Motor neuron (in vitro differentiated cells): ENCODE measurements around the gene TBL3. TPM values are rescaled to one million over a fixed set of nuclear protein-coding genes. Genes with fewer than 3 reads are reported as not detected.

Experiments used
- ATAC-seq, 8 experiments: fragments of 200-7000 bp; cut with Tn5 transposase; replicated peaks in 6 of 8; 2 replicates each; pipeline ENCODE4 v1.8.0; 2021; ENCODE audit warnings: mild to moderate bottlenecking in 8 of 8, moderate library complexity in 8 of 8
- H3K27ac ChIP-seq, 2 donors: fragments of 250-450 bp; sonication (Bioruptor Pico); 2 replicates each; pipeline ENCODE4 v1.9.0; 2021; ENCODE audit warnings: antibody characterized with exemption in 2 of 2, mild to moderate bottlenecking in 2 of 2, moderate library complexity in 1 of 2
- H3K4me1 ChIP-seq, 2 donors: fragments of 250-450 bp; sonication (Bioruptor Pico); replicated peaks in 1 of 2; 2 replicates each; pipeline ENCODE4 v1.6.1; 2021; ENCODE audit warnings: antibody characterized with exemption in 2 of 2, mild to moderate bottlenecking in 2 of 2, moderate library complexity in 1 of 2
- H3K4me3 ChIP-seq, 5 donors: fragments of 250-450 bp; sonication (Bioruptor Pico); 2 replicates each; pipeline ENCODE4 v1.9.0; 2021; ENCODE audit warnings: antibody characterized with exemption in 5 of 5, mild to moderate bottlenecking in 5 of 5, moderate library complexity in 4 of 5
- WGBS, 10 experiments: fragments of 450-650 bp; shearing (Covaris generic); methylation state at CpG; one replicate each; pipeline ENCODE4 v1.0.0; 2022; 5-methylcytosine and 5-hydroxymethylcytosine counted together
- in situ Hi-C, 9 experiments: fragments of 400-800 bp; cut with MboI; loops; one replicate each; pipeline ENCODE4 v1.15.0; 2021; ENCODE audit warnings: low sequenced_read_pairs in 9 of 9, low pct_unique_long_range_greater_than_20kb in 2 of 9; ENCODE audit not compliant: unreplicated experiment in 9 of 9
- total RNA-seq, 8 experiments: library from RNA; unstranded; fragments of 300-600 nt; gene quantifications; 2 replicates each; pipeline versions ENCODE4 v1.2.3 to v1.2.4, GENCODE V29; 2022

Gene TBL3
- total RNA-seq, 8 experiments from 2014 or later = 18.4 to 55.5 (median 31.7) TPM

GRCh38 chr16:1992704-1993317 lies 21.0 kb downstream of the TBL3 start:
- Histone ChIP-seq H3K4me3 (peak overlapping the region in 4 of 5 donors; percentile 9 to 30 (median 20)), H3K4me1 (peaks cover 9 to 24% of the 10 kb centered on the region in 2 donors), H3K27ac (peak overlapping the region in 1 of 2 donors; percentile 30)
- in situ Hi-C loops = no loop called here
- 28 to 100% methylated on average over 2 to 8 of the region's 50 CpGs; no CpG with 5 or more reads in 8 of the 10 experiments for WGBS, 10 experiments
- no peak for ATAC-seq

- H3K27ac ChIP-seq = no peak overlapping the region
- no peak for ATAC-seq
- H3K4me1 ChIP-seq = peaks cover 9 to 24% of the 10 kb centered on the region in 2 donors
- in situ Hi-C loops = no loop called here
- WGBS, 10 experiments = 13 to 100% (median 80%) methylated on average over 1 to 2 of the region's 2 CpGs; no CpG with 5 or more reads in 3 of the 10 experiments
- no peak overlapping the region for H3K4me3 ChIP-seq
Measured at GRCh38 chr16:1993731-1994131, 21.9 kb downstream of the TBL3 start.

- peaks cover under 1 to 4% of the 10 kb centered on the region in 2 donors for H3K4me1 ChIP-seq
- H3K27ac ChIP-seq = no peak overlapping the region
- H3K4me3 ChIP-seq = no peak overlapping the region
- peak in 1 of 8 experiments; percentile 18 for ATAC-seq
- 32 to 100% (median 88%) methylated on average over 1 to 12 of the region's 26 CpGs for WGBS, 10 experiments
- in situ Hi-C loops = no loop called here
Measured at GRCh38 chr16:1997494-1998359, 25.9 kb downstream of the TBL3 start.

- peaks cover under 1 to 3% of the 10 kb centered on the region in 2 donors for H3K4me1 ChIP-seq
- in situ Hi-C loops = no loop called here
- no CpG with 5 or more reads among the region's 27 CpGs for WGBS, 10 experiments
- H3K4me3 ChIP-seq = no peak overlapping the region
- no peak overlapping the region for H3K27ac ChIP-seq
- ATAC-seq = peak in 1 of 8 experiments; percentile 2
Measured at GRCh38 chr16:1998360-1998835, 26.5 kb downstream of the TBL3 start.

- WGBS, 10 experiments = no CpG with 5 or more reads among the region's 39 CpGs
- Histone ChIP-seq H3K4me3 (no peak overlapping the region), H3K27ac (no peak overlapping the region)
Measured at GRCh38 chr16:1998852-1999801, 27.3 kb downstream of the TBL3 start.

GRCh38 chr16:1999866-2000514 lies 28.1 kb downstream of the TBL3 start:
- Histone ChIP-seq H3K4me1 (peaks cover 14 to 18% of the 10 kb centered on the region in 2 donors), H3K27ac (no peak overlapping the region), H3K4me3 (no peak overlapping the region)
- in situ Hi-C loops = loop anchor here in 3 of 9 experiments (25.0 kb wide), 1 partner anchor 137 kb away; the partner anchor contains the start of genes PKD1 (in 3 of the 3) and RAB26 (in 3 of the 3)
- no peak for ATAC-seq
- 94% methylated on average over 6 of the region's 28 CpGs; no CpG with 5 or more reads in 9 of the 10 experiments for WGBS, 10 experiments

More at GRCh38 chr16:1998852-1999801, 27.3 kb downstream of the TBL3 start:
- in situ Hi-C loops = no loop called here
- peaks cover 6 to 9% of the 10 kb centered on the region in 2 donors for H3K4me1 ChIP-seq
- ATAC-seq = no peak

GRCh38 chr16:2001035-2001434 lies 29.2 kb downstream of the TBL3 start:
- 63 to 100% (median 96%) methylated on average over 1 to 8 of the region's 19 CpGs; no CpG with 5 or more reads in 6 of the 10 experiments for WGBS, 10 experiments
- Histone ChIP-seq H3K27ac (no peak overlapping the region), H3K4me3 (no peak overlapping the region), H3K4me1 (peaks cover 20 to 28% of the 10 kb centered on the region in 2 donors)
- in situ Hi-C loops = loop anchor here in 3 of 9 experiments (25.0 kb wide), 1 partner anchor 136 kb away; the partner anchor contains the start of genes PKD1 (in 3 of the 3) and RAB26 (in 3 of the 3)
- ATAC-seq = no peak

GRCh38 chr16:2001456-2002355 lies 29.9 kb downstream of the TBL3 start:
- 82 to 100% (median 92%) methylated on average over 2 to 11 of the region's 53 CpGs; no CpG with 5 or more reads in 5 of the 10 experiments for whole genome bisulfite sequencing, 10 experiments
- no peak overlapping the region for H3K27ac ChIP-seq
- in situ Hi-C loops = loop anchor here in 3 of 9 experiments (25.0 kb wide), 1 partner anchor 136 kb away; the partner anchor contains the start of genes PKD1 (in 3 of the 3) and RAB26 (in 3 of the 3)
- H3K4me3 ChIP-seq = no peak overlapping the region
- ATAC-seq = no peak
- peaks cover 22 to 29% of the 10 kb centered on the region in 2 donors for H3K4me1 ChIP-seq

- Histone ChIP-seq H3K4me1 (peaks cover 27 to 38% of the 10 kb centered on the region in 2 donors), H3K27ac (no peak overlapping the region), H3K4me3 (no peak overlapping the region)
- no peak for ATAC-seq
- in situ Hi-C loops = loop anchor here in 3 of 9 experiments (25.0 kb wide), 1 partner anchor 135 kb away; the partner anchor contains the start of genes PKD1 (in 3 of the 3) and RAB26 (in 3 of the 3)
- 96% methylated on average over 5 to 19 of the region's 47 CpGs; no CpG with 5 or more reads in 8 of the 10 experiments for WGBS, 10 experiments
Measured at GRCh38 chr16:2002406-2003230, 30.8 kb downstream of the TBL3 start.

GRCh38 chr16:2003231-2003826 lies 31.5 kb downstream of the TBL3 start:
- WGBS, 10 experiments = 0 to 100% (median 77%) methylated on average over 1 to 4 of the region's 8 CpGs; no CpG with 5 or more reads in 6 of the 10 experiments
- in situ Hi-C loops = loop anchor here in 3 of 9 experiments (25.0 kb wide), 1 partner anchor 134 kb away; the partner anchor contains the start of genes PKD1 (in 3 of the 3) and RAB26 (in 3 of the 3)
- H3K27ac ChIP-seq = peak overlapping the region; percentile 96
- H3K4me1 ChIP-seq = peaks cover 34 to 45% of the 10 kb centered on the region in 2 donors
- H3K4me3 ChIP-seq = peak overlapping the region in 3 of 5 donors; percentile 9 to 27 (median 22)
- no peak for ATAC-seq
